H1 (cell line): ENCODE measurements around the gene AGBL4.

ENCODE experiments used
- BCL11A ChIP-seq, 2 experiments: IDR thresholded peaks; one replicate each; pipeline ENCODE4 v1.6.1; 2011; ENCODE audit warnings: low read depth in 2 of 2, low read length in 2 of 2, mild to moderate bottlenecking in 2 of 2
- CHD2 ChIP-seq: IDR thresholded peaks from 2 replicates; pipeline ENCODE4 v1.6.1; 2012; ENCODE audit warnings: low read length, improper control_type of control experiment
- RAD21 ChIP-seq, 2 experiments: IDR thresholded peaks in 1 of 2; conservative IDR thresholded peaks in 1 of 2; 2 replicates each; pipeline ENCODE4 v1.6.1; 2011; ENCODE audit warnings: low read depth in 2 of 2, low read length in 2 of 2, improper control_type of control experiment in 1 of 2, inconsistent platforms in 1 of 2, mild to moderate bottlenecking in 1 of 2, moderate library complexity in 1 of 2
- SP1 ChIP-seq: IDR thresholded peaks from 2 replicates; pipeline ENCODE4 v1.6.1; 2011; ENCODE audit warnings: low read depth, low read length
- SRF ChIP-seq: IDR thresholded peaks from 2 replicates; pipeline ENCODE4 v1.6.1; 2011; ENCODE audit warnings: mild to moderate bottlenecking, low read depth, low read length, moderate library complexity

GRCh38 chr1:48955774-48956173 is 1068.0 kb downstream of the AGBL4 start:
- TF ChIP-seq BCL11A (IDR thresholded peaks at IDR 0.05; ENCODE audit: low read depth in 2 of 2, low read length in 2 of 2) (no peak), SP1 (no peak), CHD2 (no peak), RAD21 (IDR thresholded peaks at IDR 0.05 in 1 of 2, conservative IDR thresholded peaks at IDR 0.05 in 1 of 2; ENCODE audit: low read depth in 2 of 2, low read length in 2 of 2) (no peak), SRF (no peak)
